SK-N-SH treated with all-trans-retinoic acid at 6 μM for 48 hours (cell line): ENCODE measurements around the gene C1orf105.

Experiments used
- ATAC-seq: fragments of 200-7000 bp; cut with Tn5 transposase; 3 replicates; pipeline ENCODE4 v1.9.1; 2020; ENCODE audit warnings: mild to moderate bottlenecking, moderate library complexity
- ARNTL ChIP-seq: fragments of 450-650 bp; formaldehyde crosslinking; IDR thresholded peaks from 2 replicates; pipeline ENCODE4 v1.5.0; 2020; ENCODE audit warnings: low read depth, mild to moderate bottlenecking, moderate library complexity, borderline replicate concordance
- BACH2 ChIP-seq: fragments of 250-450 bp; sonication (Bioruptor Pico); IDR thresholded peaks from 2 replicates; pipeline ENCODE4 v1.9.0; 2021; ENCODE audit warnings: mild to moderate bottlenecking, borderline replicate concordance
- ESRRG ChIP-seq: fragments of 250-450 bp; sonication (Bioruptor Pico); IDR thresholded peaks from 2 replicates; pipeline ENCODE4 v1.6.1; 2021; ENCODE audit warnings: mild to moderate bottlenecking
- GLIS3 ChIP-seq: fragments of 250-450 bp; sonication (Bioruptor Pico); IDR thresholded peaks from 2 replicates; pipeline ENCODE4 v1.5.0; 2020; ENCODE audit warnings: mild to moderate bottlenecking, moderate library complexity
- ISL1 ChIP-seq: fragments of 250-450 bp; sonication (Bioruptor Pico); IDR thresholded peaks from 2 replicates; pipeline ENCODE4 v2.1.2; 2022; ENCODE audit warnings: mild to moderate bottlenecking, moderate library complexity
- OSR1 ChIP-seq: fragments of 250-450 bp; sonication (Bioruptor Pico); IDR thresholded peaks from 2 replicates; pipeline ENCODE4 v1.8.0; 2022; ENCODE audit warnings: moderate library complexity, mild to moderate bottlenecking, inconsistent platforms
- PPARA ChIP-seq: fragments of 250-450 bp; sonication (Bioruptor Pico); IDR thresholded peaks from 2 replicates; pipeline ENCODE4 v1.5.0; 2020; ENCODE audit warnings: mild to moderate bottlenecking, borderline replicate concordance
- RARB ChIP-seq: fragments of 250-450 bp; sonication (Bioruptor Pico); IDR thresholded peaks from 2 replicates; pipeline ENCODE4 v1.8.0; 2021; ENCODE audit warnings: mild to moderate bottlenecking, moderate library complexity
- SNAI2 ChIP-seq: fragments of 250-450 bp; sonication (Bioruptor Pico); IDR thresholded peaks from 2 replicates; pipeline ENCODE4 v1.5.0; 2020; ENCODE audit warnings: mild to moderate bottlenecking, moderate library complexity
- TCF4 ChIP-seq: fragments of 250-450 bp; sonication (Bioruptor Pico); IDR thresholded peaks from 2 replicates; pipeline ENCODE4 v1.8.0; 2021; ENCODE audit warnings: mild to moderate bottlenecking, moderate library complexity, borderline replicate concordance
- TOX ChIP-seq: fragments of 250-450 bp; sonication (Bioruptor Pico); IDR thresholded peaks from 2 replicates; pipeline ENCODE4 v1.8.0; 2021; ENCODE audit warnings: mild to moderate bottlenecking, moderate library complexity, borderline replicate concordance
- ZC3H10 ChIP-seq: fragments of 250-450 bp; sonication (Bioruptor Pico); IDR thresholded peaks from 2 replicates; pipeline ENCODE4 v1.5.1; 2021; ENCODE audit warnings: mild to moderate bottlenecking, moderate library complexity
- ZFP3 ChIP-seq: fragments of 250-450 bp; sonication (Bioruptor Pico); IDR thresholded peaks from 2 replicates; pipeline ENCODE4 v1.5.0; 2020; ENCODE audit warnings: mild to moderate bottlenecking, moderate library complexity
- ZFP30 ChIP-seq: fragments of 450-650 bp; formaldehyde crosslinking; IDR thresholded peaks from 2 replicates; pipeline ENCODE4 v1.5.0; 2022; ENCODE audit warnings: mild to moderate bottlenecking, moderate library complexity
- ZNF565 ChIP-seq: fragments of 450-650 bp; formaldehyde crosslinking; conservative IDR thresholded peaks from 2 replicates; pipeline ENCODE4 v1.5.0; 2020; ENCODE audit warnings: low read depth, mild to moderate bottlenecking, moderate library complexity
- ZNF70 ChIP-seq: fragments of 450-650 bp; formaldehyde crosslinking; IDR thresholded peaks from 2 replicates; pipeline ENCODE4 v1.5.0; 2020; ENCODE audit warnings: mild to moderate bottlenecking, moderate library complexity
- ZNF8 ChIP-seq: fragments of 450-650 bp; formaldehyde crosslinking; IDR thresholded peaks from 2 replicates; pipeline ENCODE4 v1.5.0; 2020; ENCODE audit warnings: mild to moderate bottlenecking, moderate library complexity
- TF ChIP-seq, protein P1 (sequence below): fragments of 250-450 bp; sonication (Bioruptor Pico); IDR thresholded peaks from 2 replicates; pipeline ENCODE4 v1.5.1; 2021; ENCODE audit warnings: mild to moderate bottlenecking, moderate library complexity
- TF ChIP-seq, protein P2 (sequence below): fragments of 250-450 bp; sonication (Bioruptor Pico); IDR thresholded peaks from 2 replicates; pipeline ENCODE4 v1.5.1; 2020; ENCODE audit warnings: low read depth, mild to moderate bottlenecking, moderate library complexity
- TF ChIP-seq, protein P3 (sequence below): fragments of 250-450 bp; sonication (Bioruptor Pico); IDR thresholded peaks from 2 replicates; pipeline ENCODE4 v1.8.0; 2020; ENCODE audit warnings: mild to moderate bottlenecking, moderate library complexity, borderline replicate concordance
- TF ChIP-seq, protein P4 (sequence below): fragments of 250-450 bp; sonication (Bioruptor Pico); IDR thresholded peaks from 2 replicates; pipeline ENCODE4 v1.5.0; 2020; ENCODE audit warnings: mild to moderate bottlenecking, moderate library complexity

Gene C1orf105

DNA sequence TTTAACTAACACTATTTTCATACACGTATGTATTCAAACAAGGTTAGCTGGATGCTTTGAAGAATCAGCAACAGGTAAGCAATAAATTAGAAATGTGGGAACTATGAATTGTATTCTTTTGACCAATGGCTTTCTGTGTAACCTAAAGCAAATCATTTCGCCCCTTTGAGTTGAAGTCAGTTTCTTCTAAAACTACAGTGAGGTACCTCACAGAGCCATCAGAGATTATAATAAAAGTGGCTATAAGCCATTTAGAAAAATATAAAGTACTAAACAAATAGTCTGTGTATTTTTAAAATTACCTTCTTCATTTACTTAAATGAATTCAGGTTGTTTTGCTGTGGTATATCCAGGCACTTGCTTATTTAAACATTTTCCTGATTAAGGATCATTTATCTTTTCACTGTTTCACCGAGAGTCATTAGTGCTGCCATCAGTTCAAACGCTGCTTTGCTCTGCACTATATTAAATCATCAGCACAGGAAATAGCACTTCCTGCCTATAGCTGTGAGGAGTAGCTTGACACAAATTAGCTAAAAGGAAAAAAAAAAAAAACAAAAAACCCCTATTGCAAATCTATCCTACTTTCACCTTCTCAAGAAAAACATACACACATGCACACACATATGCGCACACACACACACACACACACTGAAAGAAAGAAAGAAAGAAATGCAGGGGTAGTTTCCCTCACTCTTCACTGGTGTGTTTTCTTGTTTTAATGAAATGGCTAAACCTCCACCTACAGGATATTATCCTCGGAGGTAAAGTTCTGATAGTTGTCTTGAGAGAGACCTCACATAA is 39.8 kb upstream of the C1orf105 start:
- peak; percentile 92 for TF ChIP-seq ZNF8 (CRISPR knock-in tag)
- TF ChIP-seq GLIS3 (CRISPR knock-in tag) = no peak
- TF ChIP-seq ZFP3 (CRISPR knock-in tag) = no peak
- TF ChIP-seq ISL1 (CRISPR knock-in tag) = no peak
- no peak for TF ChIP-seq ESRRG (CRISPR knock-in tag)
- no peak for ATAC-seq

DNA sequence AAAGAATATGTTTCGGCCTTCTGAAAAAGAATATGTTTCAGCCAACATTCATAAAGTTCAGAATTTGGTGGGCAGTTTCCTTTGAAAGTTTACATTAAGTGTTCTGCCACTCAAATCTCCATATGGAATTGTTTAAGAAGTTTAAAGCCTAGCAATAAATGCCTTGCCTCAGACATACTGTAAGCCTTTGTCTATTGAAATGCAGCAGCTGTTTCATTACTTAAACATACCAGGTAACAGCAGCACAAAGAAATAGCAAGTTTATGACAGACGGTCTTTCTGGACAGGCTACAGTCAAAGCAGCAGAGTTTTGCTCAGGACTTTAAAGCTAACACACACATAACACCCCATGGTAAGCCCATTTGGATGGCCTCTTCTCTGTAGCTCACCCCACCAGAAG is 38.5 kb upstream of the C1orf105 start:
- no peak for ATAC-seq
- TF ChIP-seq RARB (CRISPR knock-in tag) (no peak), BACH2 (CRISPR knock-in tag) (no peak), OSR1 (no peak), ISL1 (CRISPR knock-in tag) (no peak), TOX (no peak), ZNF70 (CRISPR knock-in tag) (no peak), ZC3H10 (CRISPR knock-in tag) (no peak)
- TF ChIP-seq, protein P1, sequence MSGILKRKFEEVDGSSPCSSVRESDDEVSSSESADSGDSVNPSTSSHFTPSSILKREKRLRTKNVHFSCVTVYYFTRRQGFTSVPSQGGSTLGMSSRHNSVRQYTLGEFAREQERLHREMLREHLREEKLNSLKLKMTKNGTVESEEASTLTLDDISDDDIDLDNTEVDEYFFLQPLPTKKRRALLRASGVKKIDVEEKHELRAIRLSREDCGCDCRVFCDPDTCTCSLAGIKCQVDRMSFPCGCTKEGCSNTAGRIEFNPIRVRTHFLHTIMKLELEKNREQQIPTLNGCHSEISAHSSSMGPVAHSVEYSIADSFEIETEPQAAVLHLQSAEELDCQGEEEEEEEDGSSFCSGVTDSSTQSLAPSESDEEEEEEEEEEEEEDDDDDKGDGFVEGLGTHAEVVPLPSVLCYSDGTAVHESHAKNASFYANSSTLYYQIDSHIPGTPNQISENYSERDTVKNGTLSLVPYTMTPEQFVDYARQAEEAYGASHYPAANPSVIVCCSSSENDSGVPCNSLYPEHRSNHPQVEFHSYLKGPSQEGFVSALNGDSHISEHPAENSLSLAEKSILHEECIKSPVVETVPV = no peak
- TF ChIP-seq, protein P2, sequence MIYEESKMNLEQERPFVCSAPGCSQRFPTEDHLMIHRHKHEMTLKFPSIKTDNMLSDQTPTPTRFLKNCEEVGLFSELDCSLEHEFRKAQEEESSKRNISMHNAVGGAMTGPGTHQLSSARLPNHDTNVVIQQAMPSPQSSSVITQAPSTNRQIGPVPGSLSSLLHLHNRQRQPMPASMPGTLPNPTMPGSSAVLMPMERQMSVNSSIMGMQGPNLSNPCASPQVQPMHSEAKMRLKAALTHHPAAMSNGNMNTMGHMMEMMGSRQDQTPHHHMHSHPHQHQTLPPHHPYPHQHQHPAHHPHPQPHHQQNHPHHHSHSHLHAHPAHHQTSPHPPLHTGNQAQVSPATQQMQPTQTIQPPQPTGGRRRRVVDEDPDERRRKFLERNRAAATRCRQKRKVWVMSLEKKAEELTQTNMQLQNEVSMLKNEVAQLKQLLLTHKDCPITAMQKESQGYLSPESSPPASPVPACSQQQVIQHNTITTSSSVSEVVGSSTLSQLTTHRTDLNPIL (CRISPR knock-in tag) = no peak
- TF ChIP-seq, protein P3, sequence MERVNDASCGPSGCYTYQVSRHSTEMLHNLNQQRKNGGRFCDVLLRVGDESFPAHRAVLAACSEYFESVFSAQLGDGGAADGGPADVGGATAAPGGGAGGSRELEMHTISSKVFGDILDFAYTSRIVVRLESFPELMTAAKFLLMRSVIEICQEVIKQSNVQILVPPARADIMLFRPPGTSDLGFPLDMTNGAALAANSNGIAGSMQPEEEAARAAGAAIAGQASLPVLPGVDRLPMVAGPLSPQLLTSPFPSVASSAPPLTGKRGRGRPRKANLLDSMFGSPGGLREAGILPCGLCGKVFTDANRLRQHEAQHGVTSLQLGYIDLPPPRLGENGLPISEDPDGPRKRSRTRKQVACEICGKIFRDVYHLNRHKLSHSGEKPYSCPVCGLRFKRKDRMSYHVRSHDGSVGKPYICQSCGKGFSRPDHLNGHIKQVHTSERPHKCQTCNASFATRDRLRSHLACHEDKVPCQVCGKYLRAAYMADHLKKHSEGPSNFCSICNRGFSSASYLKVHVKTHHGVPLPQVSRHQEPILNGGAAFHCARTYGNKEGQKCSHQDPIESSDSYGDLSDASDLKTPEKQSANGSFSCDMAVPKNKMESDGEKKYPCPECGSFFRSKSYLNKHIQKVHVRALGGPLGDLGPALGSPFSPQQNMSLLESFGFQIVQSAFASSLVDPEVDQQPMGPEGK (CRISPR knock-in tag) = no peak

DNA sequence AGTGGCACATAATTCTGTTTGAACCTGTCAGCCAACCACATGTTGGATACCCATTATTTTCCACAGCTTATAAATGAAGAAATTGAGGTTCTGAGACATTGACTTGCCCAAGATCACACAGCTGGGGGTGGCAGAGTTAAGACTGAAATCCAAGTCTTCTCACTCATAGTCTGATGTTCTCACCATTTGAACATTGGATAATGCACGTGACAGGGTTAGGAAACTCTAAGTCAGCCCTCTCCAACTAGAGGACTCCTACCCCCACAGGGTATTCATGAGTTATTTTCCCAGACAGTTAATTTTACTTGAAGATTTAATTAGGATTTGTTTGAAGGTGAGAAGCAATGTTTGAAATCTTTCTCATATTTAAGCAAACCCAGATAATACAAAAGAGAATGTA is 38.1 kb upstream of the C1orf105 start:
- TF ChIP-seq ZFP30 (CRISPR knock-in tag) = no peak
- no peak for TF ChIP-seq TOX
- TF ChIP-seq SNAI2 (CRISPR knock-in tag) = no peak
- no peak for TF ChIP-seq GLIS3 (CRISPR knock-in tag)
- no peak for TF ChIP-seq ARNTL (CRISPR knock-in tag)
- TF ChIP-seq ISL1 (CRISPR knock-in tag) = no peak
- TF ChIP-seq, protein P2 (CRISPR knock-in tag) = no peak
- no peak for TF ChIP-seq OSR1
- TF ChIP-seq ESRRG (CRISPR knock-in tag) = no peak
- ATAC-seq = no peak

DNA sequence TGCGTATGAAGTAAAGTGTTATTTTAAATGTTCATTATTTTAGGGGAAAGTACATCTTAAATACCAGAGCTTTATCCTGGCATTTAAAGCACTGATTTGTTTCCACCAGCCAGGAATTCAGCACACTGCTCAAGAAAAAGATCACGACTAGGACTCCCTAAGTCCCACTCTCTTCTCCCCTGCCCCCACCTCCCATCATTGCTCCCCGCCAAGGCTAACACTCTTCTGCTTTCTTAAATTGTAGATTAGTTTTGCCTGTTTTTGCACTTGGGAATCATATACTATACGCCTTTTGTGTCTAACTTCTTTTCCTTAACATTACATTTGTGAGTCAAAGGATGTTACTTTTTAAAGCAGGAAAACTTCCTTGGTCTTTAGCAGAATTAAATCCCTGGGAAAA is 37.5 kb upstream of the C1orf105 start:
- no peak for ATAC-seq
- TF ChIP-seq BACH2 (CRISPR knock-in tag) (no peak), ARNTL (CRISPR knock-in tag) (no peak), ZNF565 (CRISPR knock-in tag) (no peak), TCF4 (CRISPR knock-in tag) (no peak), ISL1 (CRISPR knock-in tag) (no peak), PPARA (CRISPR knock-in tag) (no peak)
- TF ChIP-seq, protein P1 = no peak
- TF ChIP-seq, protein P4, sequence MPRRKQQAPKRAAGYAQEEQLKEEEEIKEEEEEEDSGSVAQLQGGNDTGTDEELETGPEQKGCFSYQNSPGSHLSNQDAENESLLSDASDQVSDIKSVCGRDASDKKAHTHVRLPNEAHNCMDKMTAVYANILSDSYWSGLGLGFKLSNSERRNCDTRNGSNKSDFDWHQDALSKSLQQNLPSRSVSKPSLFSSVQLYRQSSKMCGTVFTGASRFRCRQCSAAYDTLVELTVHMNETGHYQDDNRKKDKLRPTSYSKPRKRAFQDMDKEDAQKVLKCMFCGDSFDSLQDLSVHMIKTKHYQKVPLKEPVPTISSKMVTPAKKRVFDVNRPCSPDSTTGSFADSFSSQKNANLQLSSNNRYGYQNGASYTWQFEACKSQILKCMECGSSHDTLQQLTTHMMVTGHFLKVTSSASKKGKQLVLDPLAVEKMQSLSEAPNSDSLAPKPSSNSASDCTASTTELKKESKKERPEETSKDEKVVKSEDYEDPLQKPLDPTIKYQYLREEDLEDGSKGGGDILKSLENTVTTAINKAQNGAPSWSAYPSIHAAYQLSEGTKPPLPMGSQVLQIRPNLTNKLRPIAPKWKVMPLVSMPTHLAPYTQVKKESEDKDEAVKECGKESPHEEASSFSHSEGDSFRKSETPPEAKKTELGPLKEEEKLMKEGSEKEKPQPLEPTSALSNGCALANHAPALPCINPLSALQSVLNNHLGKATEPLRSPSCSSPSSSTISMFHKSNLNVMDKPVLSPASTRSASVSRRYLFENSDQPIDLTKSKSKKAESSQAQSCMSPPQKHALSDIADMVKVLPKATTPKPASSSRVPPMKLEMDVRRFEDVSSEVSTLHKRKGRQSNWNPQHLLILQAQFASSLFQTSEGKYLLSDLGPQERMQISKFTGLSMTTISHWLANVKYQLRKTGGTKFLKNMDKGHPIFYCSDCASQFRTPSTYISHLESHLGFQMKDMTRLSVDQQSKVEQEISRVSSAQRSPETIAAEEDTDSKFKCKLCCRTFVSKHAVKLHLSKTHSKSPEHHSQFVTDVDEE = no peak
- TF ChIP-seq, protein P3 (CRISPR knock-in tag) = no peak
